HepG2 (cell line): ENCODE data around the gene PPP1R7. TPM values are rescaled to one million over a fixed set of nuclear protein-coding genes. Genes with fewer than 3 reads are reported as not detected.

Experiments used
- ATAC-seq: fragments of 200-7000 bp; cut with Tn5 transposase; 3 replicates; pipeline ENCODE4 v1.9.1; 2020; ENCODE audit warnings: mild to moderate bottlenecking, moderate library complexity
- BruUV-seq: library from RNA; stranded (reverse); fragments of 400-500 nt; replicated peaks from 2 replicates; lab custom pipeline; 2021; lab: Mats Ljungman, UMichigan
- CTCF ChIA-PET: fragments of 300-600 bp; formaldehyde crosslinking; extraction: SDS; loops from one replicate; lab custom pipeline; 2021; ENCODE audit warnings: low total read pairs, inconsistent platforms, low intra/inter-chr PET ratio; lab: Yijun Ruan, JAX
- POLR2A ChIA-PET: fragments of 350-600 bp; sonication (Branson Sonifier 250); formaldehyde crosslinking; loops from one replicate; lab custom pipeline; 2020; ENCODE audit warnings: antibody characterized with exemption, inconsistent platforms; lab: Yijun Ruan, JAX
- DNase-seq: peaks from one replicate; pipeline ENCODE4 v3.0.0-alpha.2; 2015; ENCODE audit warnings: low spot score
- FAIRE-seq: peaks from 3 replicates; lab custom pipeline; 2011; peaks lifted over from hg19 to GRCh38; lab: Jason Lieb, UNC
- H2AFZ ChIP-seq: one replicate; pipeline ENCODE4 v1.6.1; 2011; ENCODE audit warnings: low read length, inconsistent platforms
- H3K27ac ChIP-seq: fragments of 300-600 bp; 3 replicates; pipeline ENCODE4 v1.8.0; 2011; ENCODE audit warnings: mixed run types, mild to moderate bottlenecking, mixed read lengths, low read length, inconsistent platforms; ENCODE audit not compliant: insufficient read depth; ENCODE audit errors: extremely low read length
- H3K27me3 ChIP-seq, 2 experiments: fragments of 200-600 bp in 1 of 2; 2 replicates in 1 of 2; 3 replicates in 1 of 2; pipeline versions ENCODE4 v1.6.0 to v1.8.0; 2011; ENCODE audit warnings: low read length in 2 of 2, mild to moderate bottlenecking in 2 of 2, moderate library complexity in 2 of 2, inconsistent platforms in 1 of 2; ENCODE audit not compliant: insufficient read depth in 2 of 2, control insufficient read depth in 1 of 2
- H3K36me3 ChIP-seq, 2 experiments: fragments of 200-600 bp in 1 of 2; replicated peaks in 1 of 2; 2 replicates in 1 of 2; 3 replicates in 1 of 2; pipeline versions ENCODE4 v1.5.1 to v1.8.0; 2011; ENCODE audit warnings: low read length in 2 of 2, inconsistent platforms in 1 of 2; ENCODE audit not compliant: insufficient read depth in 2 of 2, control insufficient read depth in 1 of 2
- H3K4me1 ChIP-seq: 2 replicates; pipeline ENCODE4 v1.5.1; 2012; ENCODE audit warnings: low read length, inconsistent platforms; ENCODE audit not compliant: insufficient read depth
- H3K4me2 ChIP-seq: 2 replicates; pipeline ENCODE4 v1.6.0; 2011; ENCODE audit warnings: low read depth, low read length, inconsistent platforms
- H3K4me3 ChIP-seq, 3 experiments: fragments of 200-600 bp in 1 of 3; sonication (generic), shearing (Covaris generic) in 1 of 3; replicated peaks in 1 of 3; 2 replicates each; pipeline ENCODE4 v1.5.1; 2011 to 2016; ENCODE audit warnings: low read length in 3 of 3, inconsistent platforms in 2 of 3, low read depth in 2 of 3, mild to moderate bottlenecking in 2 of 3, control low read depth in 1 of 3, mixed read lengths in 1 of 3; ENCODE audit not compliant: insufficient read depth in 1 of 3
- H3K79me2 ChIP-seq: one replicate; pipeline ENCODE4 v1.6.1; 2011; ENCODE audit warnings: low read length, inconsistent platforms; ENCODE audit not compliant: insufficient read depth
- H3K9ac ChIP-seq: 2 replicates; pipeline ENCODE4 v1.6.0; 2011; ENCODE audit warnings: mild to moderate bottlenecking, low read depth, low read length, inconsistent platforms; ENCODE audit not compliant: insufficient read depth
- H3K9me3 ChIP-seq: 2 replicates; pipeline ENCODE4 v1.5.1; 2012; ENCODE audit warnings: mild to moderate bottlenecking, low read length
- H4K20me1 ChIP-seq: 2 replicates; pipeline ENCODE4 v1.6.0; 2011; ENCODE audit warnings: inconsistent platforms, mild to moderate bottlenecking, low read length, moderate library complexity; ENCODE audit not compliant: insufficient read depth
- ATM ChIP-seq: fragments of 450-650 bp; IDR thresholded peaks from 2 replicates; pipeline ENCODE4 v1.7.1; 2017; ENCODE audit warnings: mild to moderate bottlenecking, borderline replicate concordance
- FOXA3 ChIP-seq: IDR thresholded peaks from 2 replicates; pipeline ENCODE4 v1.6.1; 2016; ENCODE audit warnings: missing genetic modification reagents, missing compliant biosample characterization
- HDAC1 ChIP-seq: sonication (generic); formaldehyde crosslinking; IDR thresholded peaks from 2 replicates; pipeline ENCODE4 v1.5.1; 2020; ENCODE audit warnings: mild to moderate bottlenecking, missing genetic modification reagents
- KLF12 ChIP-seq: sonication (generic); formaldehyde crosslinking; IDR thresholded peaks from 2 replicates; pipeline ENCODE4 v1.4.0; 2020; ENCODE audit warnings: missing genetic modification reagents, borderline replicate concordance
- MTA1 ChIP-seq: sonication (generic); formaldehyde crosslinking; IDR thresholded peaks from 2 replicates; pipeline ENCODE4 v1.4.0; 2020; ENCODE audit warnings: missing genetic modification reagents, mild to moderate bottlenecking, borderline replicate concordance
- ZBTB8A ChIP-seq: sonication (generic); formaldehyde crosslinking; IDR thresholded peaks from 2 replicates; pipeline ENCODE4 v1.4.0; 2020; ENCODE audit warnings: mild to moderate bottlenecking, low read depth, missing genetic modification reagents, borderline replicate concordance
- ZFP36L2 ChIP-seq: sonication (generic); formaldehyde crosslinking; IDR thresholded peaks from 2 replicates; pipeline ENCODE4 v1.4.0; 2020; ENCODE audit warnings: missing genetic modification reagents
- ZKSCAN1 ChIP-seq: fragments of 150-350 bp; IDR thresholded peaks from 2 replicates; pipeline ENCODE4 v1.6.1; 2014; ENCODE audit warnings: low read length
- ZNF263 ChIP-seq: sonication (generic); formaldehyde crosslinking; IDR thresholded peaks from 2 replicates; pipeline ENCODE4 v1.4.0; 2020; ENCODE audit warnings: missing genetic modification reagents
- ZNF557 ChIP-seq: sonication (generic); formaldehyde crosslinking; IDR thresholded peaks from 2 replicates; pipeline ENCODE4 v1.4.0; 2020; ENCODE audit warnings: missing genetic modification reagents
- ZNF713 ChIP-seq: sonication (generic); formaldehyde crosslinking; IDR thresholded peaks from 2 replicates; pipeline ENCODE4 v1.4.0; 2020; ENCODE audit warnings: mild to moderate bottlenecking, missing genetic modification reagents
- ZNF747 ChIP-seq: sonication (generic); formaldehyde crosslinking; IDR thresholded peaks from 2 replicates; pipeline ENCODE4 v1.8.1; 2023; ENCODE audit warnings: missing genetic modification reagents, mild to moderate bottlenecking, borderline replicate concordance
- ZNF776 ChIP-seq: sonication (generic); formaldehyde crosslinking; IDR thresholded peaks from 2 replicates; pipeline ENCODE4 v1.4.0; 2020; ENCODE audit warnings: mild to moderate bottlenecking, missing genetic modification reagents
- WGBS: methylation state at CpG from one replicate; pipeline ENCODE4 v1.1.6; 2017; ENCODE audit warnings: low lambda C conversion rate; 5-methylcytosine and 5-hydroxymethylcytosine counted together
- in situ Hi-C: cut with HindIII; loops from 2 replicates; pipeline ENCODE4 v1.10.0; 2017; ENCODE audit warnings: low pct_unique_long_range_greater_than_20kb; ENCODE audit not compliant: extremely low pct_ligation_motif_present
- intact Hi-C: fragments of 100-400 bp; cut with micrococcal nuclease; formaldehyde crosslinking; loops from one replicate; pipeline ENCODE4 v1.10.0; 2022; ENCODE audit not compliant: unreplicated experiment
- polyA plus RNA-seq, 8 experiments: library from polyadenylated mRNA; depleted of rRNA in 3 of 8; stranded (reverse) in 7 of 8; unstranded in 1 of 8; fragments of >200 nt; fragmentation: Illumina TruSeq in 4 of 8; extraction: Trizol in 4 of 8; gene quantifications; 2 replicates each; pipeline versions ENCODE4 v1.2.1 to v1.2.3, GENCODE V29; 2011 to 2016; ENCODE audit warnings: low read depth in 4 of 8, missing spikeins in 1 of 8, mixed read lengths in 1 of 8; ENCODE audit not compliant: insufficient read depth in 1 of 8
- total RNA-seq, 5 experiments: library from RNA; depleted of rRNA; stranded (reverse); fragments of >200 nt; fragmentation: Illumina TruSeq; extraction: Trizol; gene quantifications; 2 replicates each; pipeline ENCODE4 v1.2.3, GENCODE V29; 2016; ENCODE audit warnings: low read depth in 1 of 5
- TF ChIP-seq, protein P1 (sequence below): sonication (generic); formaldehyde crosslinking; IDR thresholded peaks from 2 replicates; pipeline ENCODE4 v1.4.0; 2020; ENCODE audit warnings: mild to moderate bottlenecking, missing genetic modification reagents
- TF ChIP-seq, protein P2 (sequence below): sonication (generic); formaldehyde crosslinking; IDR thresholded peaks from 2 replicates; pipeline ENCODE4 v1.5.1; 2020; ENCODE audit warnings: missing genetic modification reagents, mild to moderate bottlenecking, borderline replicate concordance
- TF ChIP-seq, protein P3 (sequence below): sonication (generic); formaldehyde crosslinking; IDR thresholded peaks from 2 replicates; pipeline ENCODE4 v1.4.0; 2020; ENCODE audit warnings: missing genetic modification reagents
- TF ChIP-seq, protein P4 (sequence below): conservative IDR thresholded peaks from 2 replicates; pipeline ENCODE4 v1.6.1; 2018; ENCODE audit warnings: missing genetic modification reagents

Gene PPP1R7
- total and polyA plus RNA-seq, 2 of the 13 experiments (the other 11 are each of a cell fraction or from before 2014, with no cell fraction given) = 33.3 to 67.9 TPM

DNA sequence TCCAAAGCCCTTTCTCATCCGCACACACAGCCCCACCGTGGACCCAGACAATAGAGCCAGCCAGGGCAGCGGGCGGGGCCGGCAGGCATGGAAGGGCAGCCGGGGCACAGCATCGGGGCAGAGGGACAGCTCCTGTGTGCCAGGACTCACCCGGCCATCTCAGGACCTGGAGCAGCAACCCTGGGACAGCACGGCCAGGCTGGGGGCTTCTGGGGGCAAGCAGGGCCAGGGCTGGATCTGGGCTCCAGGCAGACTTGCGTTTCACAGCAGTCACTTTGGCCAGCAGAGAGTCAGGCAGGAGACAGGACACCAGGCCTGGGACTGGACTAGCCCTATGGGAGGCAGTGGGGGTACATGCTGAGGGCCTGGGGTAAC, 53.7 kb downstream of the PPP1R7 start:
- CTCF ChIA-PET = no interaction called here
- ATAC-seq = peak; percentile 14
- H3K36me3 ChIP-seq = no peaks in the 10 kb centered on the region
- no peak overlapping the region for H3K27ac ChIP-seq
- POLR2A ChIA-PET = no interaction called here
- intact Hi-C loops = no loop called here
- H3K4me1 ChIP-seq = peaks cover 21% of the 10 kb centered on the region
- H4K20me1 ChIP-seq = no peaks in the 10 kb centered on the region
- no peak for FAIRE-seq
- no peak overlapping the region for H3K9ac ChIP-seq
- no peaks in the 10 kb centered on the region for H3K79me2 ChIP-seq
- H3K4me3 ChIP-seq = no peak overlapping the region
- TF ChIP-seq ZNF263 = 0 out of 2 replicates have a peak, but pooled peaks have one; percentile 16
- TF ChIP-seq, protein P1, sequence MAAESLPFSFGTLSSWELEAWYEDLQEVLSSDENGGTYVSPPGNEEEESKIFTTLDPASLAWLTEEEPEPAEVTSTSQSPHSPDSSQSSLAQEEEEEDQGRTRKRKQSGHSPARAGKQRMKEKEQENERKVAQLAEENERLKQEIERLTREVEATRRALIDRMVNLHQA (CRISPR knock-in tag) = no peak
- no peak for TF ChIP-seq ATM
- TF ChIP-seq MTA1 = 0 out of 2 replicates have a peak, but pooled peaks have one; percentile 33
- TF ChIP-seq ZNF747 (CRISPR knock-in tag) = no peak
- no TSS peak for BruUV-seq
- in situ Hi-C loops = loop anchor here (25.0 kb wide), 1 partner anchor 642 kb away; the partner anchor contains the start of genes ANKMY1, DUSP28 and RNPEPL1
- no peak for DNase-seq
- H3K9me3 ChIP-seq = no peaks in the 10 kb centered on the region
- WGBS = 40% methylated on average over 6 of the region's 10 CpGs
- no peak overlapping the region for H2AFZ ChIP-seq
- H3K27me3 ChIP-seq = peaks cover 14 to 48% of the 10 kb centered on the region in 2 experiments
- no peak overlapping the region for H3K4me2 ChIP-seq

DNA sequence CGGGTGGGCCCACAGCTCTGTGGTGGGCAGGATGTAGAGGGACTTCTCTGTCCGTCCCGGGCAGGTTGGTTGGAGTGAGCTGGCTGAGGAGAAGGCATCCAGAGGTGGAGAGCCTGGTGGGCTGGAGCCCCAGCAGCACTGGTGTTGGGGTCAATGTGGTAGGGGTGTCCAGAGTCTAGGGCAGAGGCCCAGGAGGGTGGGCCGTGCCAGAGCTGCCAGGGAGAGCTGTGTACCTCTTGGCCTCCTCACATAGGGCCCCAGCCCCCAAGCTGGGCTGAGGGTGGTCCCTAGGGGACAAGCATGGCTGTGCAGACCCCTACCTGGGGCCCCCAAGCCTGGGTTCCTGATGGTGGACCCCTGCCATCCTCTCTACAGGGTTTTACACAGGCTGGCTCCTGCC, 54.2 kb downstream of the PPP1R7 start:
- Histone ChIP-seq H3K27me3 (peaks cover 14 to 46% of the 10 kb centered on the region in 2 experiments), H3K4me3 (no peak overlapping the region), H3K4me1 (peaks cover 21% of the 10 kb centered on the region), H3K79me2 (no peaks in the 10 kb centered on the region), H4K20me1 (no peaks in the 10 kb centered on the region), H3K27ac (no peak overlapping the region), H2AFZ (no peak overlapping the region), H3K36me3 (no peaks in the 10 kb centered on the region), H3K9me3 (no peaks in the 10 kb centered on the region), H3K4me2 (no peak overlapping the region), H3K9ac (no peak overlapping the region)
- in situ Hi-C loops (loop anchor here (25.0 kb wide), 1 partner anchor 642 kb away; the partner anchor contains the start of genes ANKMY1, DUSP28 and RNPEPL1), intact Hi-C loops (no loop called here)
- no TSS peak for BruUV-seq
- POLR2A ChIA-PET = no interaction called here
- CTCF ChIA-PET = no interaction called here
- ATAC-seq (no peak), FAIRE-seq (no peak), DNase-seq (no peak)
- WGBS = 16% methylated on average over 3 of the region's 4 CpGs
- TF ChIP-seq ZKSCAN1 (no peak), KLF12 (no peak), ZBTB8A (CRISPR knock-in tag) (no peak), HDAC1 (CRISPR knock-in tag) (no peak), ZNF557 (CRISPR knock-in tag) (no peak), ZFP36L2 (CRISPR knock-in tag) (no peak), ZNF776 (CRISPR knock-in tag) (no peak), ZNF713 (CRISPR knock-in tag) (no peak), FOXA3 (CRISPR knock-in tag) (no peak)
- TF ChIP-seq, protein P2, sequence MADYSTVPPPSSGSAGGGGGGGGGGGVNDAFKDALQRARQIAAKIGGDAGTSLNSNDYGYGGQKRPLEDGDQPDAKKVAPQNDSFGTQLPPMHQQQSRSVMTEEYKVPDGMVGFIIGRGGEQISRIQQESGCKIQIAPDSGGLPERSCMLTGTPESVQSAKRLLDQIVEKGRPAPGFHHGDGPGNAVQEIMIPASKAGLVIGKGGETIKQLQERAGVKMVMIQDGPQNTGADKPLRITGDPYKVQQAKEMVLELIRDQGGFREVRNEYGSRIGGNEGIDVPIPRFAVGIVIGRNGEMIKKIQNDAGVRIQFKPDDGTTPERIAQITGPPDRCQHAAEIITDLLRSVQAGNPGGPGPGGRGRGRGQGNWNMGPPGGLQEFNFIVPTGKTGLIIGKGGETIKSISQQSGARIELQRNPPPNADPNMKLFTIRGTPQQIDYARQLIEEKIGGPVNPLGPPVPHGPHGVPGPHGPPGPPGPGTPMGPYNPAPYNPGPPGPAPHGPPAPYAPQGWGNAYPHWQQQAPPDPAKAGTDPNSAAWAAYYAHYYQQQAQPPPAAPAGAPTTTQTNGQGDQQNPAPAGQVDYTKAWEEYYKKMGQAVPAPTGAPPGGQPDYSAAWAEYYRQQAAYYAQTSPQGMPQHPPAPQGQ = no peak
- TF ChIP-seq, protein P3, sequence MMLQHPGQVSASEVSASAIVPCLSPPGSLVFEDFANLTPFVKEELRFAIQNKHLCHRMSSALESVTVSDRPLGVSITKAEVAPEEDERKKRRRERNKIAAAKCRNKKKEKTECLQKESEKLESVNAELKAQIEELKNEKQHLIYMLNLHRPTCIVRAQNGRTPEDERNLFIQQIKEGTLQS (CRISPR knock-in tag) = no peak
- TF ChIP-seq, protein P4, sequence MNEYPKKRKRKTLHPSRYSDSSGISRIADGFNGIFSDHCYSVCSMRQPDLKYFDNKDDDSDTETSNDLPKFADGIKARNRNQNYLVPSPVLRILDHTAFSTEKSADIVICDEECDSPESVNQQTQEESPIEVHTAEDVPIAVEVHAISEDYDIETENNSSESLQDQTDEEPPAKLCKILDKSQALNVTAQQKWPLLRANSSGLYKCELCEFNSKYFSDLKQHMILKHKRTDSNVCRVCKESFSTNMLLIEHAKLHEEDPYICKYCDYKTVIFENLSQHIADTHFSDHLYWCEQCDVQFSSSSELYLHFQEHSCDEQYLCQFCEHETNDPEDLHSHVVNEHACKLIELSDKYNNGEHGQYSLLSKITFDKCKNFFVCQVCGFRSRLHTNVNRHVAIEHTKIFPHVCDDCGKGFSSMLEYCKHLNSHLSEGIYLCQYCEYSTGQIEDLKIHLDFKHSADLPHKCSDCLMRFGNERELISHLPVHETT (CRISPR knock-in tag) = no peak
